HG02763 (cell line): ENCODE results near the gene AUTS2.
A peak's percentile ranks its signal among the peaks of the same experiment; 100 is the strongest.

Experiments
- ATAC-seq: cut with Tn5 transposase; IDR thresholded peaks from one replicate; pipeline ENCODE4 v1.9.1; 2021; ENCODE audit warnings: mild to moderate bottlenecking, moderate library complexity; ENCODE audit not compliant: unreplicated experiment

AUTS2 gene

DNA sequence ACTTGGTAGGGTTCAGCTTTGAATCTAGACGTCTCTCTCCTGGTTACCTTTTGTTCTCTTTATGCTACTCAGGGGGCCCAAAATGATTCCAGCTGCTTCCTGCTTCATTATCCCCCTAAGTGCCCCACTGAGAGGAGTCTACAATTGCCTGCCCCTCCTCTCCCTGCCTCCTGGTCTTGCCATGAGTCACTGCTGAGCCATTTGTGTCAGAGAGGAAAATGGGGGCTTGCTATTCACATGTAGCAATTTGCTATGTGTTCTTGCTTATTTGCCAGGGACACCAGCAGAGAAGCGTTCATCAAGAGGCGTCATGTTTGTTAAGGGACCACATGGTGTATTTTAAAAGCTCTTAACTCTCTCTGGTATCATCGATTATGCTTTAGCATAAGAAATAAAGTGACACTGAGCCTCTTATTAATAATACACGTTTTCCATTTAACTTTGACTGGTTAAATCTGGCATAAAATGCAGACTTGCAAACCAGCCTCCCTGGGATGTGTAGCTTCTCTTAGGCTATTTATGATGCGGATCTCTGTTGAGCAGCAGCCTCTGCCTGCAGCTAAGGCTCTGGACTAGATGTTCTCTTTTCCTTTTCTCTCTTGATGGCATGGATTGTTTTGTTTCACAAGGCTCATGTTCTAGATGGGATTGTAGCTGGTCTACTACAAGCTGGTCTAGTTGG is 239.3 kb downstream of the AUTS2 start:
- ATAC-seq = no peak

- peak; percentile 66 for ATAC-seq
Observed at GRCh38 chr7:69839782-69840181, 241.5 kb downstream of the AUTS2 start.

DNA sequence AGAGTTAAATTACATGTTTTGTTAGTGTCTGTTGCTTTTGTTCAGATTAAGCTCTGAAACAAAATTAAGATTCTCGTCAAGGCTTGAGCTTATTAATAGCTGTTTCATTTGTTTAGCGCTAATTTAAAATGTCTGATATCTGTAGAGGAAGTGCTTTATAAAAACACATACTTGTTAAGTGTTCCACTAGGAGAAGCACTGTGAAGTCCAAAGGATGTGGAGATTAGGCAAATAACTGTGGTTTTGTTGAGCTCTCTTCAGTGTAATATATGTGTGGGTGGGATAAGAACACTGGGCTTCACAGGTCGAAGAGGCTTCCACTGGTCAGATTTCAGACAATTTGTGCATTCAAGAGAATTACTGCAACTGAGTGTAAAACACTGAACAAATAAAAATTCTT is 242.0 kb downstream of the AUTS2 start:
- ATAC-seq = peak; percentile 43

GRCh38 chr7:69843653-69844052 is 245.4 kb downstream of the AUTS2 start:
- peak; percentile 44 for ATAC-seq

GRCh38 chr7:69844264-69844868 is 246.1 kb downstream of the AUTS2 start:
- ATAC-seq = no peak

GRCh38 chr7:69845721-69846495 is 247.6 kb downstream of the AUTS2 start:
- no peak for ATAC-seq

GRCh38 chr7:69847921-69848612 is 249.8 kb downstream of the AUTS2 start:
- no peak for ATAC-seq

DNA sequence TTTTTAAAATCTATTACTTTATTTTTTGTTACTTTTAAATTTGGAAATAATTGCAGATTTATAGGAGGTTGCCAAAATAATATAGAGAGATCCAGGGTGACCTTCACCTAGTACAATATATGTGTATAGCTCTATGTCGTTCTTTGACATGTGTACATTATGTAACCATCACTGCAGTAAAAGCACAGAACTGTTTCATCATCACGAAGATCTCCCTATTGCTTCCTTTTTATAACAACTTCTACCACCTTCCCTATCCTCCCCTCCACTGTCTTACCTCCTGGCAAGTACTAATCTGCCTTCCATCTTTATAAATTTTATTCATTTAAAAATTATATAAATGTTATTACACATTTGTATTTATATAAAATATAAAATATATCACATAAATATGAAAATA is 251.0 kb downstream of the AUTS2 start:
- no peak for ATAC-seq

GRCh38 chr7:69857014-69857413 is 258.7 kb downstream of the AUTS2 start:
- ATAC-seq = no peak

DNA sequence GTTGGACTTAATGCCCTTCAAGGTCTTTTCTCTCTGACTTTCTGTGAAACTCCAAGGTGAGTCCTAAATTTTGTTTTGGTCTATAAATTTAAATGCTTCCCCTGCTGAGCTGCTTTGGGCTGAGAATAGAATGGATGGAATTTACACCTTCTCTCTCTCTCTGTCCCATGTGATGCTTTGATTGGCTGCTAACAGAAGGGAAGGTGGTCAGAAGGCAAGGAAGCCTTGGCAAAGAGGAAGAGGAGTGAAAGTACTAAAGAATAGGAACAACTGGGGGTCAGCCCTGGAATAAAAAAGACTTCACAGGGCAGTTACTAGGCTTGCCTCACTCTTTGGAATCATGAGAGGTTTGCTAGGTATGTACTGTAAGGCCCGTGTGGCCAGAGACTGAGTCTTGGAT is 260.2 kb downstream of the AUTS2 start:
- no peak for ATAC-seq

GRCh38 chr7:69859342-69859741 is 261.1 kb downstream of the AUTS2 start:
- no peak for ATAC-seq

DNA sequence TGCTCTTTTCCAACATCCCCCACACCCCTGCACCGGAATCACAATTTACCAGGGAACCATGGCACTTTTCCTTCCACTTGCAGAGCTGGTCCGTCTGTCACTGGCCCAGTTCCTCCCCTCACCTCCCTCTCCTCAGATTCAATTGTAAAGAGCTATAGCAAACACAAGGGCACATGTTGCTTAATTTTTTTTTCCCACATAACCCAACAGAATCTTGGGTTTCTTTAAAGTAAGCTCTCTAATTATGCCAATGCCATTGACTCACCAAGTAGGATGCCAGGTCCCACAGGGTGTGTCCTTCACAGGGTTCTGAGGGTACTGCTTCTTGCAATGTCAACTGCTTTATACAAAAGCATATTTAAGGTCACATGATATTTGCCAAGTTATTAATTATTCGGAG is 262.2 kb downstream of the AUTS2 start:
- ATAC-seq = no peak

GRCh38 chr7:69860941-69861622 is 262.8 kb downstream of the AUTS2 start:
- ATAC-seq = no peak

- no peak for ATAC-seq
Observed at GRCh38 chr7:69862413-69863064, 264.3 kb downstream of the AUTS2 start.

DNA sequence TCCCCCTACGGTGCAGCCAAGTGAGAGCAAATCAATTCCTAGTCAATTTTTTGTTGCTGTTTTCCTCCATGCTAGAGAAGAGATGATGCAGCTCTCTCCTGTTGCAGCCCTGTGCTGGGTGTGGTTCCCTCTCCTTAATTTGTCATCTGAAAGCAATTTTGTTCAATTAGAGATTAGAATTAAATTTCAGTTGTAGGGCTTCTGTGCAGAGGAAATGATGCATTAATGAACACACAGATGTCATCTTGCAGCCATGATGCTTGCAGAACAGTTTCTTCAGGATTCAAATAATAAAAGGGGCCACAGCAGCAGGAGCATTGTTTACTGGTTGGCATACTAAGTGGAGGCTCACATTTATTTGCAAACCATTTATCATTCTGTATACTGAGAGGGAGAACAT is 266.0 kb downstream of the AUTS2 start:
- ATAC-seq = no peak

DNA sequence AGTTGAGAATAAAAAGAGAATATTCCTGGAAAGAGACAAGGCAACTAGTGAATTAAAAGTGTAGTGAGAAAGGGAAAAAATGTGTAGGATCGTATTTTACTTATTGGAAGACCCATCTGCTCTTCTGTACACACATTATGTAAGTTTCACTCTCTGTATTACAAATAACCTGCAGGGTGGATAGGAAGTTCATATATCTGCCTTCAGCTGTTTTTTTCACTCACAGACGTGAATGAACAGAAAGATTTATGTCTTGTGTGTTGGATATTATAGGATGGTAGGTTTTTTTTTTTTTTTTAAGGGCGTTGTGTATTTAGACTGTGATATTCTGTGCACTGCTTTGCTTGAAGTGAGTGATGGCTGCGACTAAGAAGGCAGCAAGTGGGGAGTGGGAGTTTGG is 266.5 kb downstream of the AUTS2 start:
- ATAC-seq = no peak

DNA sequence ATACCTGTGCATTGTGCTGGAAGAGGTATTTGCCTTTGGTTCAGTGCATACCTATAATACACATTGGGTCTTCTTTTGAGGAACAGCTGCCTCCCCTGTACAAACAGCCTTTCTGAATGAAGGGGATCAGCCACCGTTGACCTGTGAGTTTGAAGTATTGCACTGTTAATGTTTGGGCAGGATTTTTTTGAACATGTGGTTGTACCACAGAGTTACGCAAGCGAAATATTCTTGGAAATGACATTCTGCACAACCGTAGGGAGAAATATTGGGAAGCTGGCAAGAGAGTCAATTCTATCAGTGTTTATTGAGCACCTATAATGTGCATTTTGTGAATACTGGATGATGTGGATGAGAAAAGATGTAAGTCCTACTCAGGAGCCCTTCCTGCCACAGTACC is 270.6 kb downstream of the AUTS2 start:
- no peak for ATAC-seq

DNA sequence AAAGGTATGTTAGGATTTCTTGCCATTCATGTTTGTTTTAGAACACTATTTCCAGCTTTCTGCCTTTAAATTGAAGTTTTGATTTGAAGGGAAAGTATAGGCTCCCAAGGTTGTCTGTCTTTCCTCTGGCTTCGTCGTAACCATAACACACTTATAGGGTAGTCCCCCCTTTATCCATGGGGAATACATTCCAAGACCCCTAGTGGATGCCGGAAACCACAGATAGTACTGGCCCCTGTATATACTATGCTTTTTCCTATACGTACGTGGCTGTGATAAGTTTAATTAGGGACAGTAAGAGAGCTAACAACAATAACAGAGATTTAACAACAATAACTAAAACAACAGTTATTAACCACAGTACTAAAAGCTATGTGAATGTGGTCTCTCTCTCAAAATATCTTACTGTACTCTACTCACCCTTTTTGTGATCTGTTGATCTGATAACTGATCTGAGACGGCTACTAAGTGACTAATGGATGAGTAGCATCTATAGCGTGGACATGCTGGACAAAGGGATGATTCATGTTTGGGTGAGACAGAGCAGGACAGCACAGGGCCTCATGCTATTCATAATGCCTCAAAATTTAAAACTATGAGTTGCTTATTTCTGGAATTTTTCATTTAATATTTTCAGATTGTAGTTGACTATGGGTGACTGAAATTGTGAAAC is 273.1 kb downstream of the AUTS2 start:
- no peak for ATAC-seq

- no peak for ATAC-seq
Observed at GRCh38 chr7:69871886-69872569, 273.8 kb downstream of the AUTS2 start.
